Fibroblast of mammary gland (primary cell): ENCODE results near the gene KCNQ5.
A peak's percentile ranks its signal among the peaks of the same experiment; 100 is the strongest.
"Not testable (repeated sequence)": the region's sequence is repeated elsewhere in the genome, so short reads cannot be mapped to it uniquely, and the experiment has no call there.

ENCODE experiments used
- DNase-seq: peaks from one replicate; pipeline ENCODE4 v3.0.0-alpha.2; 2010; ENCODE audit warnings: low read depth
- H3K4me3 ChIP-seq: 2 replicates; pipeline ENCODE4 v1.5.1; 2011; ENCODE audit warnings: low read depth, mild to moderate bottlenecking, low read length, moderate library complexity; ENCODE audit not compliant: control insufficient read depth
- CTCF ChIP-seq: conservative IDR thresholded peaks from 2 replicates; pipeline ENCODE4 v1.5.1; 2011; ENCODE audit warnings: low read depth, low read length, inconsistent platforms; ENCODE audit not compliant: control insufficient read depth, insufficient read depth

Gene KCNQ5

GRCh38 chr6:72876256-72876655, 254.4 kb downstream of the KCNQ5 start:
- no peak overlapping the region for H3K4me3 ChIP-seq
- DNase-seq: no peak
- no peak for TF ChIP-seq CTCF

GRCh38 chr6:72886170-72886569, 264.3 kb downstream of the KCNQ5 start:
- TF ChIP-seq CTCF: no peak
- H3K4me3 ChIP-seq: no peak overlapping the region
- no peak for DNase-seq

- no peak for TF ChIP-seq CTCF
- H3K4me3 ChIP-seq: no peak overlapping the region
- DNase-seq: no peak
Observed at GRCh38 chr6:72890233-72890632, 268.4 kb downstream of the KCNQ5 start.

GRCh38 chr6:72890671-72891070, 268.8 kb downstream of the KCNQ5 start:
- DNase-seq: peak; percentile 59
- H3K4me3 ChIP-seq: no peak overlapping the region
- no peak for TF ChIP-seq CTCF

GRCh38 chr6:72892901-72893300, 271.0 kb downstream of the KCNQ5 start:
- H3K4me3 ChIP-seq: no peak overlapping the region
- no peak for TF ChIP-seq CTCF
- DNase-seq: no peak

GRCh38 chr6:72894091-72894490, 272.2 kb downstream of the KCNQ5 start:
- no peak overlapping the region for H3K4me3 ChIP-seq
- TF ChIP-seq CTCF: no peak
- DNase-seq: no peak

- not testable (repeated sequence) for DNase-seq, H3K4me3 ChIP-seq
Observed at GRCh38 chr6:72898313-72898712, 276.4 kb downstream of the KCNQ5 start.
